ENCODE results near the gene PLLP.
A peak's percentile ranks its signal among the peaks of the same experiment; 100 is the strongest.

PLLP gene

GRCh38 chr16:57283214-57283958 lies 1.1 kb downstream of the PLLP start:
- DNase-seq (ENCODE audit: low spot score) = no peak
- in situ Hi-C loops (cut with MboI; ENCODE audit: low pct_unique_long_range_greater_than_20kb, low sequenced_read_pairs, unreplicated experiment) = loop anchor here (25.0 kb wide), 1 partner anchor 196 kb away; the partner anchor contains the start of gene CPNE2
- TF ChIP-seq CTCF (IDR thresholded peaks at IDR 0.05; ENCODE audit: extremely low read depth, insufficient read depth, missing control alignments) = no peak

GRCh38 chr16:57282510-57283213 lies 1.8 kb downstream of the PLLP start:
- in situ Hi-C loops (cut with MboI; ENCODE audit: low pct_unique_long_range_greater_than_20kb, low sequenced_read_pairs, unreplicated experiment) = loop anchor here (25.0 kb wide), 1 partner anchor 195 kb away; the partner anchor contains the start of gene CPNE2
- DNase-seq (ENCODE audit: low spot score) = no peak
- no peak for TF ChIP-seq CTCF (IDR thresholded peaks at IDR 0.05; ENCODE audit: extremely low read depth, insufficient read depth, missing control alignments)

DNA sequence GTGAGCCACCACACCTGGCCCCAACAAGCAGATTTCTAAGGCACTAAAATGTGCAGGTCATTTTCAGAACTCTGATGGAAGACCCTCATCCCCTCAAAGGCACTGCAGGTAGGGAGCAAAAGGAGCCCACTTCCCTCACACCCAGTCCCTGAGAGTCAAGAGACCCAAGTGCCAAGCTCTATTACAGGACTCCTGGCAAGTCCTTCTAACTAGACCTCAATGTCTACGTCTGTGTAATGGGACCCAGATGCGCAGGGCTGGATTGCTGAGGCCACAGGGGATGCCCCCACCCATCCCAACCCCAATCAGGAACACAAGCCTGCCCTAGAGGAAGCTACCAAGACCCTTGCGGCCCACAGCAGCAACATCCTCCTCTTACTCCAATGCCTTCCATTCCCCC lies 2.7 kb downstream of the PLLP start:
- DNase-seq (ENCODE audit: low spot score) = no peak
- no peak for TF ChIP-seq CTCF (IDR thresholded peaks at IDR 0.05; ENCODE audit: extremely low read depth, insufficient read depth, missing control alignments)
- in situ Hi-C loops (cut with MboI; ENCODE audit: low pct_unique_long_range_greater_than_20kb, low sequenced_read_pairs, unreplicated experiment) = loop anchor here (25.0 kb wide), 1 partner anchor 194 kb away; the partner anchor contains the start of gene CPNE2

DNA sequence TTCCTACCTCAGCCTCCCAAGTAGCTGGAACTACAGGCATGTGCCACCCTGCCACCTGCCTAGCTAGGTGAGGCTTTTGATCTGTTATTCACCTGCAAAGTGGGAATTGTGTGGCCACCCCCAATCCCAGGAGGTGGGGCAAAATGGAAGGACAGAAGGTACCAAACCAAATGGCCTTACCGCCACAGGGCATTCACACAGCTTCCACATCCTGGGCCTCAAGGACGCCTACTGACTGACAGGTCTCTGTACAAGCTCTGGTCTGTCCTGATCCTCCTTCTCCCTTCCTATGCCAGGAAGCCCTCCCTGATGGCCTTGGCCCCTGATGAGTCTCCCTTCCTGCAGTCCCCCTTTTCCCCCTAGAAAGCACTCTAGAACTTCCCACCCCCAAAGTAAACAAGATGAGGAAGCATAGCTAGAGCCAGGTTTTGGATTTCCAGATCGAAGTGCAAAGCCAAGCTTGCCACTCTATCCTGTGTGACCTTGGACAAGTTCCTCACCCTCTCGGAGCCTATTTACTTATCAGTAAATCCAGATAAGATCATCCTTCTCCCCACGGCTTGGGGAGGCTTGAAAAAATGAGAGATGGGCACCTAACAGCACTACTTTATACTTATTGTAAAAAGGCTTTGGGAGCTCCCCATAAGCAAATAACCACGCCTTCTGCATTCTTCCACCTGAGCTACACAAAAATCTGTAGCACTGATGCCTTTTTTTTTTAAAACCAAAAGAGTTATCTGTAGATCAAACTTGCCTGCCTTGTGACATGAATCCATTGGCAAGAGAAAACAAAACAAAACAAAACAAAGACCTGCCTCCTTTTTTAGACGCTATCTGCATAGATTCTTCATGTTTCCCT lies 4.5 kb downstream of the PLLP start:
- no peak for TF ChIP-seq CTCF (IDR thresholded peaks at IDR 0.05; ENCODE audit: extremely low read depth, insufficient read depth, missing control alignments)
- in situ Hi-C loops (cut with MboI; ENCODE audit: low pct_unique_long_range_greater_than_20kb, low sequenced_read_pairs, unreplicated experiment) = loop anchor here (25.0 kb wide), 1 partner anchor 193 kb away; the partner anchor contains the start of gene CPNE2
- DNase-seq (ENCODE audit: low spot score) = no peak

DNA sequence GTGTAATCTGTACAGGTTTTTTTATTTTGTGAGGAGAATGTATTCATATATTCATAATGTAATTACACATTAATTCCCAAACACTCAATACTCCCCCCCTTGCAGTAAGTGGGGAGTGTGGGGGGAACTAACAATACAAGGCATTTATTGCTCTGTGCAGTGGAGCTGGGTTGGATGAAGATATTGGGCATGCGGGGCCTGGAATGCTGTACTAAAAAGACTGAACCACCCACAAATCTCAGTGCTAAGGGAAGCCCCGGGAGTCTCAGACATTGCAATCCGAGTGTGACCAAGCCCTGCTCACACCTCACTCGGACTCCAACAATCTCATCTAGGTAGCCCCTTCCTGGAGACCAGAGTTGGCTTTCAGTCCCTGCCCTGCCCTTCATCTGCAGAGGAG lies 6.0 kb downstream of the PLLP start:
- TF ChIP-seq CTCF (IDR thresholded peaks at IDR 0.05; ENCODE audit: extremely low read depth, insufficient read depth, missing control alignments) = no peak
- in situ Hi-C loops (cut with MboI; ENCODE audit: low pct_unique_long_range_greater_than_20kb, low sequenced_read_pairs, unreplicated experiment) = loop anchor here (25.0 kb wide), 1 partner anchor 191 kb away; the partner anchor contains the start of gene CPNE2
- DNase-seq (ENCODE audit: low spot score) = no peak

DNA sequence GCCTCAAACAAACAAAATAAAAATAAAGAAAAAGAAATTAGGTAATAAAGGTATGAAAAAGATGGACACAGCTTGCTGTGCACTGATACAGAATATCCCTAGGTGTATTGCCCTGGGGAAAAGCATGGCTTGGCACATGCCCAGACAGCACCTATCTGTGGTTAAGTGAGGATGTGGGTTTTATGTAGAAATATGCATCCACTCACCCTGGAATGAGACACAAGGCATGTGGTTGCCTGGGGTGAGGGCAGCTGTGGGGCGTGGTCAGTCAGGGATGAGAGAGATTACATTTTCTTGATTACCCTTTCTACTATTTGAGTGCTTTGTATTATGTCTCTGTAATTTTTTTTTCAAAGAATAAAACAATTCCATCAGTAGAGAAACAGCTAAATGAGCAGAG lies 6.9 kb downstream of the PLLP start:
- in situ Hi-C loops (cut with MboI; ENCODE audit: low pct_unique_long_range_greater_than_20kb, low sequenced_read_pairs, unreplicated experiment) = loop anchor here (25.0 kb wide), 1 partner anchor 190 kb away; the partner anchor contains the start of gene CPNE2
- no peak for TF ChIP-seq CTCF (IDR thresholded peaks at IDR 0.05; ENCODE audit: extremely low read depth, insufficient read depth, missing control alignments)
- peak; percentile 32 for DNase-seq (ENCODE audit: low spot score)
